Putamen (tissue), 1 donor: Measurements from ENCODE around the gene SPRING1.

Experiments used
- DNase-seq: peaks from one replicate; pipeline ENCODE4 v3.0.0-alpha.2; 2016; ENCODE audit warnings: low spot score

The SPRING1 gene

GRCh38 chr12:116739381-116739887 is 1.6 kb upstream of the SPRING1 start:
- no peak for DNase-seq

- DNase-seq: no peak
Measured at GRCh38 chr12:116736962-116737773, 701 bp downstream of the SPRING1 start.

GRCh38 chr12:116735951-116736599 is 1.8 kb downstream of the SPRING1 start:
- no peak for DNase-seq

- no peak for DNase-seq
Measured at GRCh38 chr12:116735084-116735483, 2.8 kb downstream of the SPRING1 start.

- DNase-seq: no peak
Measured at GRCh38 chr12:116734156-116734768, 3.6 kb downstream of the SPRING1 start.

- no peak for DNase-seq
Measured at GRCh38 chr12:116731801-116732200, 6.1 kb downstream of the SPRING1 start.

GRCh38 chr12:116727891-116728290 is 10.0 kb downstream of the SPRING1 start:
- no peak for DNase-seq

- DNase-seq: no peak
Measured at GRCh38 chr12:116727261-116727660, 10.6 kb downstream of the SPRING1 start.

GRCh38 chr12:116726694-116727093 is 11.2 kb downstream of the SPRING1 start:
- no peak for DNase-seq

GRCh38 chr12:116722245-116722644 is 15.6 kb downstream of the SPRING1 start:
- no peak for DNase-seq

GRCh38 chr12:116719731-116720528 is 17.9 kb downstream of the SPRING1 start:
- no peak for DNase-seq

- peak; percentile 47 for DNase-seq
Measured at GRCh38 chr12:116718655-116719454, 19.0 kb downstream of the SPRING1 start.

- peak; percentile 38 for DNase-seq
Measured at GRCh38 chr12:116717466-116718437, 20.1 kb downstream of the SPRING1 start.

- DNase-seq: no peak
Measured at GRCh38 chr12:116714175-116714574, 23.7 kb downstream of the SPRING1 start.

- no peak for DNase-seq
Measured at GRCh38 chr12:116713527-116713926, 24.3 kb downstream of the SPRING1 start.

GRCh38 chr12:116712458-116713303 is 25.2 kb downstream of the SPRING1 start:
- DNase-seq: no peak

- DNase-seq: no peak
Measured at GRCh38 chr12:116710370-116711150, 27.3 kb downstream of the SPRING1 start.

- no peak for DNase-seq
Measured at GRCh38 chr12:116709768-116710167, 28.1 kb downstream of the SPRING1 start.
